Upper lobe of left lung (tissue), 4 donors: ENCODE measurements around the gene GAL3ST2.

ENCODE experiments used
- CTCF ChIP-seq, 6 experiments: fragments of 450-650 bp in 4 of 6; fragments of 200-600 bp in 2 of 6; sonication (generic) in 2 of 6; IDR thresholded peaks; one replicate each; pipeline ENCODE4 v1.5.1; 2016 to 2019; ENCODE audit warnings: antibody characterized with exemption in 6 of 6
- POLR2AphosphoS5 ChIP-seq, 2 donors: sonication (generic); formaldehyde crosslinking; IDR thresholded peaks; one replicate each; pipeline ENCODE4 v1.5.1; 2017; ENCODE audit warnings: antibody characterized with exemption in 2 of 2

GRCh38 chr2:241852981-241853631 lies 76.5 kb downstream of the GAL3ST2 start:
- TF ChIP-seq CTCF (IDR thresholded peaks at IDR 0.05) (no peak), POLR2AphosphoS5 (IDR thresholded peaks at IDR 0.05) (no peak)
